SK-N-SH treated with all-trans-retinoic acid at 6 μM for 48 hours (cell line): ENCODE results near the gene ADD3.

Experiments used
- ARNTL ChIP-seq: fragments of 450-650 bp; formaldehyde crosslinking; IDR thresholded peaks from 2 replicates; pipeline ENCODE4 v1.5.0; 2020; ENCODE audit warnings: low read depth, mild to moderate bottlenecking, moderate library complexity, borderline replicate concordance
- OSR1 ChIP-seq: fragments of 250-450 bp; sonication (Bioruptor Pico); IDR thresholded peaks from 2 replicates; pipeline ENCODE4 v1.8.0; 2022; ENCODE audit warnings: moderate library complexity, mild to moderate bottlenecking, inconsistent platforms
- PPARA ChIP-seq: fragments of 250-450 bp; sonication (Bioruptor Pico); IDR thresholded peaks from 2 replicates; pipeline ENCODE4 v1.5.0; 2020; ENCODE audit warnings: mild to moderate bottlenecking, borderline replicate concordance
- TOX ChIP-seq: fragments of 250-450 bp; sonication (Bioruptor Pico); IDR thresholded peaks from 2 replicates; pipeline ENCODE4 v1.8.0; 2021; ENCODE audit warnings: mild to moderate bottlenecking, moderate library complexity, borderline replicate concordance
- ZFP3 ChIP-seq: fragments of 250-450 bp; sonication (Bioruptor Pico); IDR thresholded peaks from 2 replicates; pipeline ENCODE4 v1.5.0; 2020; ENCODE audit warnings: mild to moderate bottlenecking, moderate library complexity
- ZNF565 ChIP-seq: fragments of 450-650 bp; formaldehyde crosslinking; conservative IDR thresholded peaks from 2 replicates; pipeline ENCODE4 v1.5.0; 2020; ENCODE audit warnings: low read depth, mild to moderate bottlenecking, moderate library complexity
- TF ChIP-seq, protein P1 (sequence below): fragments of 250-450 bp; sonication (Bioruptor Pico); IDR thresholded peaks from 2 replicates; pipeline ENCODE4 v1.8.0; 2020; ENCODE audit warnings: mild to moderate bottlenecking, moderate library complexity, borderline replicate concordance
- TF ChIP-seq, protein P2 (sequence below): fragments of 250-450 bp; sonication (Bioruptor Pico); IDR thresholded peaks from 2 replicates; pipeline ENCODE4 v1.5.1; 2020; ENCODE audit warnings: low read depth, mild to moderate bottlenecking, moderate library complexity
- TF ChIP-seq, protein P3 (sequence below): fragments of 250-450 bp; sonication (Bioruptor Pico); IDR thresholded peaks from 2 replicates; pipeline ENCODE4 v1.5.1; 2021; ENCODE audit warnings: mild to moderate bottlenecking, moderate library complexity

DNA sequence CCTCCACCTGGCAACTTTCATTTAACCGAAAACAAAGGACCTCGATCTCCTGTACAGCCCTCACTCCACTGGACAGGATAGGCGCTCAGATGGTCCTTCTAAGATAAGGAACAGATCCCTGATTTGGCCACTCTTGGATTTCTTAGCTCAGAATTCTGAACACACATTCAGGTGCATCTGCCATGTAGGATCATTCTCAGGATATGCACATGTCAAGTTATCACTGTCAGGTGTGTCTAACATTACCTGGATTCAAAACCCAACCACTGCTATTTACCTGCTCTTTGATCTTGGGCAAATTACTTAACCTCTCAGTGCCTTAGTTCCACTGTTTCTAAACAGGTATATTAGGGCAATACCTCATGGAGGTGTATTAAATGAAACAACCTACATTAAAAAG is 12.2 kb upstream of the ADD3 start:
- TF ChIP-seq, protein P1, sequence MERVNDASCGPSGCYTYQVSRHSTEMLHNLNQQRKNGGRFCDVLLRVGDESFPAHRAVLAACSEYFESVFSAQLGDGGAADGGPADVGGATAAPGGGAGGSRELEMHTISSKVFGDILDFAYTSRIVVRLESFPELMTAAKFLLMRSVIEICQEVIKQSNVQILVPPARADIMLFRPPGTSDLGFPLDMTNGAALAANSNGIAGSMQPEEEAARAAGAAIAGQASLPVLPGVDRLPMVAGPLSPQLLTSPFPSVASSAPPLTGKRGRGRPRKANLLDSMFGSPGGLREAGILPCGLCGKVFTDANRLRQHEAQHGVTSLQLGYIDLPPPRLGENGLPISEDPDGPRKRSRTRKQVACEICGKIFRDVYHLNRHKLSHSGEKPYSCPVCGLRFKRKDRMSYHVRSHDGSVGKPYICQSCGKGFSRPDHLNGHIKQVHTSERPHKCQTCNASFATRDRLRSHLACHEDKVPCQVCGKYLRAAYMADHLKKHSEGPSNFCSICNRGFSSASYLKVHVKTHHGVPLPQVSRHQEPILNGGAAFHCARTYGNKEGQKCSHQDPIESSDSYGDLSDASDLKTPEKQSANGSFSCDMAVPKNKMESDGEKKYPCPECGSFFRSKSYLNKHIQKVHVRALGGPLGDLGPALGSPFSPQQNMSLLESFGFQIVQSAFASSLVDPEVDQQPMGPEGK (CRISPR knock-in tag): no peak
- TF ChIP-seq, protein P2, sequence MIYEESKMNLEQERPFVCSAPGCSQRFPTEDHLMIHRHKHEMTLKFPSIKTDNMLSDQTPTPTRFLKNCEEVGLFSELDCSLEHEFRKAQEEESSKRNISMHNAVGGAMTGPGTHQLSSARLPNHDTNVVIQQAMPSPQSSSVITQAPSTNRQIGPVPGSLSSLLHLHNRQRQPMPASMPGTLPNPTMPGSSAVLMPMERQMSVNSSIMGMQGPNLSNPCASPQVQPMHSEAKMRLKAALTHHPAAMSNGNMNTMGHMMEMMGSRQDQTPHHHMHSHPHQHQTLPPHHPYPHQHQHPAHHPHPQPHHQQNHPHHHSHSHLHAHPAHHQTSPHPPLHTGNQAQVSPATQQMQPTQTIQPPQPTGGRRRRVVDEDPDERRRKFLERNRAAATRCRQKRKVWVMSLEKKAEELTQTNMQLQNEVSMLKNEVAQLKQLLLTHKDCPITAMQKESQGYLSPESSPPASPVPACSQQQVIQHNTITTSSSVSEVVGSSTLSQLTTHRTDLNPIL (CRISPR knock-in tag): no peak
- TF ChIP-seq PPARA (CRISPR knock-in tag): no peak
- TF ChIP-seq, protein P3, sequence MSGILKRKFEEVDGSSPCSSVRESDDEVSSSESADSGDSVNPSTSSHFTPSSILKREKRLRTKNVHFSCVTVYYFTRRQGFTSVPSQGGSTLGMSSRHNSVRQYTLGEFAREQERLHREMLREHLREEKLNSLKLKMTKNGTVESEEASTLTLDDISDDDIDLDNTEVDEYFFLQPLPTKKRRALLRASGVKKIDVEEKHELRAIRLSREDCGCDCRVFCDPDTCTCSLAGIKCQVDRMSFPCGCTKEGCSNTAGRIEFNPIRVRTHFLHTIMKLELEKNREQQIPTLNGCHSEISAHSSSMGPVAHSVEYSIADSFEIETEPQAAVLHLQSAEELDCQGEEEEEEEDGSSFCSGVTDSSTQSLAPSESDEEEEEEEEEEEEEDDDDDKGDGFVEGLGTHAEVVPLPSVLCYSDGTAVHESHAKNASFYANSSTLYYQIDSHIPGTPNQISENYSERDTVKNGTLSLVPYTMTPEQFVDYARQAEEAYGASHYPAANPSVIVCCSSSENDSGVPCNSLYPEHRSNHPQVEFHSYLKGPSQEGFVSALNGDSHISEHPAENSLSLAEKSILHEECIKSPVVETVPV (CRISPR knock-in tag): no peak
- TF ChIP-seq ZFP3: no peak
- TF ChIP-seq ARNTL (CRISPR knock-in tag): no peak
- TF ChIP-seq TOX: no peak
- TF ChIP-seq OSR1: no peak
- no peak for TF ChIP-seq ZNF565
